Epithelial cell of proximal tubule (primary cell): ENCODE measurements around the gene TBC1D4. TPM values are rescaled to one million over a fixed set of nuclear protein-coding genes. Genes with fewer than 3 reads are reported as not detected.
"Not testable (repeated sequence)": the region's sequence is repeated elsewhere in the genome, so short reads cannot be mapped to it uniquely, and the experiment has no call there.

Experiments
- DNase-seq: peaks from one replicate; pipeline ENCODE4 v3.0.0-alpha.2; 2011; ENCODE audit warnings: low read depth
- H3K4me3 ChIP-seq: 2 replicates; pipeline ENCODE4 v1.5.1; 2011; ENCODE audit warnings: low read depth, mild to moderate bottlenecking, low read length
- CTCF ChIP-seq: conservative IDR thresholded peaks from 2 replicates; pipeline ENCODE4 v1.5.1; 2012; ENCODE audit warnings: low read depth, mild to moderate bottlenecking, low read length
- total RNA-seq: library from RNA; depleted of rRNA; stranded (reverse); fragments of >200 nt; gene quantifications from 2 replicates; pipeline ENCODE4 v1.2.3, GENCODE V29; 2015

Gene TBC1D4
- total RNA-seq, 1 donor from 2014 or later = 20.9 TPM

GRCh38 chr13:75271846-75272245, 210.1 kb downstream of the TBC1D4 start:
- DNase-seq = no peak
- no peak overlapping the region for H3K4me3 ChIP-seq
- TF ChIP-seq CTCF = no peak

DNA sequence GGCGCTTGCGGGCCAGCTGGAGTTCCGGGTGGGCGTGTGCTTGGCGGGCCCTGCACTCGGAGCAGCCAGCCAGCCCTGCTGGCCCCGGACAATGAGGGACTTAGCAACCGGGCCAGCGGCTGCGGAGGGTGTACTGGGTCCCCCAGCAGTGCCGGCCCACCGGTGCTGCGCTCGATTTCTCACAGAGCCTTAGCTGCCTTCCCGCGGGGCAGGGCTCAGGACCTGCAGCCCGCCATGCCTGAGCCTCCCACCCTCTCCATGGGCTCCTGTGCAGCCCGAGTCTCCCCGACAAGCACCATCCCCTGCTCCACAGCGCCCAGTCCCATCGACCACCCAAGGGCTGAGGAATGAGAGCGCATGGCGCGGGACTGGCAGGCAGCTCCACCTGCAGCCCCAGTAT, 213.5 kb downstream of the TBC1D4 start:
- H3K4me3 ChIP-seq, DNase-seq: not testable (repeated sequence)

DNA sequence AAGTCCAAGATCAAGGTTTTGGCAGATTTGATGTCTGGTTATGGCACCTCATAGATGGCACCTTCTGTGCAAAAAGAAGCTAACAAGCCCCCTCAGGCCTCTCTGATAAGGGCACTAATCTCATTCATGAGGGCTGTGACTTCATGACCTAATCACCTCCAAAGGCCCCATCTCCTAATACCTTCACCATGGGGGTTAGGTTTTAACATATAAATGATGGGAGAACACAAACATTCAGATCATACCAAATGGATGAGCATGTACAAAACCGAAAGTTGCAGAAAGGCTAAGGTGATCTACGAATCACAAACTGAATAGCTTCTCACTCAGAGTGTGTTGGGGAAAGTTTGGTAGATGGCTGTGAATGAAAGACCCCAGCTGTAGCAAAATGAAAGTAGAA, 217.4 kb downstream of the TBC1D4 start:
- no peak for TF ChIP-seq CTCF
- no peak for DNase-seq
- no peak overlapping the region for H3K4me3 ChIP-seq

DNA sequence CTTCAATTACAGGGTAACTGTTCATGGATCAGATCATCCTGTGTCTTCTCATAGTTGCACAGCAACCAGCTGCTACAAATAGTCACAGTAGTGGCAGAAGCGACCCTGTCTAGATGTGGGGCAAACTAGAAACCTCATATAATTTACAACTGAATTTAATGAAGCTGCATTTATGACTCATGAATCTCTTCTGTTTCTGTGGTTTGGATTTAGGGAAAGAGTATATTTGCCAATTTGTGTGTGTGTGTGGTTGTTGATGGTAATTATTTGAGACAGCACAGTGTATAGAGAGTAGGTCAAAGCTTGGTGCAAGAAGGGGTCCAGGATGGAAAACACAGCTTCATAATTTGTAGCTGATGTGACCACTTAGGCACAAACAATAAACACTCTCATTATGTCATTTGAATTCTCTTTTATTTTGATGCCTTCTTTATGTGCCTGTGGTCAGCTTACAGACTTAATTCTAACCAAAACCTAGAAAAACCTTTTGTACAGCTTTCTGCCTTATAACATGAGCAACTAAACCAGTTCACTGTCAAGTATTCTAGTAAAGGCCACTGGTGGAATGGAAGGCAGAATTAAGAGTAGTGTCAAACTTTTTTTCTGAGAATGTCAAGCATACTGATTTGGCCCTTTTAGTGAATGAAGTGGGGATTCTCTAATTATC, 218.1 kb downstream of the TBC1D4 start:
- TF ChIP-seq CTCF = no peak
- DNase-seq = no peak

GRCh38 chr13:75258159-75258782, 223.7 kb downstream of the TBC1D4 start:
- no peak overlapping the region for H3K4me3 ChIP-seq
- TF ChIP-seq CTCF = peak; percentile 71
- DNase-seq = peak; percentile 26

More for the DNA sequence above, 218.1 kb downstream of the TBC1D4 start:
- no peak overlapping the region for H3K4me3 ChIP-seq

- no peak for DNase-seq
- H3K4me3 ChIP-seq = no peak overlapping the region
- no peak for TF ChIP-seq CTCF
Measured at GRCh38 chr13:75256922-75257321, 225.0 kb downstream of the TBC1D4 start.

- no peak overlapping the region for H3K4me3 ChIP-seq
- no peak for DNase-seq
- no peak for TF ChIP-seq CTCF
Measured at GRCh38 chr13:75255653-75256052, 226.3 kb downstream of the TBC1D4 start.
